Activated naive CD8-positive, alpha-beta T cell (primary cell): ENCODE data around the gene NF2.
A peak's percentile ranks its signal among the peaks of the same experiment; 100 is the strongest.
"Not testable (repeated sequence)": the region's sequence is repeated elsewhere in the genome, so short reads cannot be mapped to it uniquely, and the experiment has no call there.

ENCODE experiments used
- H3K27ac Mint-ChIP-seq: one replicate; pipeline ENCODE4 v1.8.0; 2021; ENCODE audit warnings: mixed read lengths
- H3K27me3 Mint-ChIP-seq: one replicate; pipeline ENCODE4 v1.8.0; 2021; ENCODE audit warnings: mixed read lengths
- H3K36me3 Mint-ChIP-seq: one replicate; pipeline ENCODE4 v1.8.0; 2021; ENCODE audit warnings: mixed read lengths
- H3K4me1 Mint-ChIP-seq: one replicate; pipeline ENCODE4 v1.8.0; 2021; ENCODE audit warnings: low read depth, mixed read lengths
- H3K4me3 Mint-ChIP-seq: one replicate; pipeline ENCODE4 v1.8.0; 2021; ENCODE audit warnings: mild to moderate bottlenecking, mixed read lengths
- H3K9me3 Mint-ChIP-seq: one replicate; pipeline ENCODE4 v1.8.0; 2021; ENCODE audit warnings: low read depth, mixed read lengths

NF2 gene

DNA sequence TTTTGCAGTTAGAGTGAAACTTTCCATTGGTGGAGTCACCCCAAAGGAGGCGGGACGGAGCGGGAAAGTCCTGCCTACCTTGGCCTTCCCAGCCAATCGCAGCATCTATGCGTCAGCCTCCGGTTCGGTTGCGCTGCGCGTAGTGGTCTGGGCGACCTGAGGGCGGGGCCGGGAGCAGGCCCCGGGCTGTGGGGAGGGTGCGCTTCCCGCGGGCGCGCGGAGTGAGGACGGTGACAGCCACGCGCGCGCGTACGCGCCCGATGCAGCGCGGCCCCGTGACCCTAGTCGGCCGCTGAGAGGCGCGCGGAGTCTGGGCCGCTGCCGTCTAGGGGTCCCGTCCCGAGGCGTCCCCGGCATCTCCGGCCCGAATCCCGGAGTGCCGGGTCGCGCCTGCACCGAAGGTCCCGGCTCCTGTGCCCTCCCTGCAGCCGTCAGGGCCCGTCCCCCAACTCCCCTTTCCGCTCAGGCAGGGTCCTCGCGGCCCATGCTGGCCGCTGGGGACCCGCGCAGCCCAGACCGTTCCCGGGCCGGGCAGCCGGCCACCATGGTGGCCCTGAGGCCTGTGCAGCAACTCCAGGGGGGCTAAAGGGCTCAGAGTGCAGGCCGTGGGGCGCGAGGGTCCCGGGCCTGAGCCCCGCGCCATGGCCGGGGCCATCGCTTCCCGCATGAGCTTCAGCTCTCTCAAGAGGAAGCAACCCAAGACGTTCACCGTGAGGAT is at the start of gene NF2:
TSS of gene NF2 (plus strand) at position 276 of the 718 bp plus-strand sequence. CDS start at position 642, 366 bp downstream.
- no peaks in the 10 kb centered on the region for H3K27me3 Mint-ChIP-seq
- H3K9me3 Mint-ChIP-seq = no peaks in the 10 kb centered on the region
- H3K27ac Mint-ChIP-seq = peak within 1 kb of the TSS; percentile 96
- H3K4me1 Mint-ChIP-seq = peaks cover 29% of the 10 kb centered on the region
- peaks cover 2% of the 10 kb centered on the region for H3K36me3 Mint-ChIP-seq
- H3K4me3 Mint-ChIP-seq = peak within 1 kb of the TSS; percentile 95

DNA sequence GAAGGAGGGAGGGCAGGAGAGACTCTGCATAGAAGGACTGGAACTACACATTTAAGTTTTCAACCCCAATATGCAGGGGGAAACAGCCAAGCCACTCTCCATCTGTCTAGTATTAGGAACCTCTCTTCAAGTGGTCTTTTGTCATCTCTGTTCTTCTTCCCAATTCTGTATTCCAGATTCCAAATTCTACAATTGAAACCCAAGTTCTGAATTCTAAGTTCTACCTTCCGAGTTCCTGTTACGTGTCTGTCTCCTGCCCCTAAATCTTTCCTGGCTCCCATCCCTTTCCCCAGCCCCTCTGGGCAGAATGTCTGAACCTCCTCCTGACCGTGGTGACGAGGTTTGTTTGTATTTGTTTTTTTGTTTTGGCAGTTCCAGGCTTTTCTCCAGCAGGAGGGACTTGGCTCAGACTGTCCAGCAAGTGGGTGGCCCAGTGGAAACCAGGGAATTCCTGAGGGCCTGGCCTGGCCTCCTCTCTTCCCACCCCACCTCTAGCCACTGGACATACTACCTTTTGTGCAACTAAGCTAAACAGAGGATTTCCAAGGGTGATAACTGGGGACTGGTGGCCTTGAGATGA is 48.3 kb upstream of the NF2 start:
- Mint-ChIP-seq H3K27ac (peak overlapping the region; percentile 99), H3K4me1 (peaks cover 19% of the 10 kb centered on the region), H3K4me3 (peak overlapping the region; percentile 95), H3K36me3 (peaks cover 5% of the 10 kb centered on the region), H3K27me3 (no peaks in the 10 kb centered on the region), H3K9me3 (no peaks in the 10 kb centered on the region)

DNA sequence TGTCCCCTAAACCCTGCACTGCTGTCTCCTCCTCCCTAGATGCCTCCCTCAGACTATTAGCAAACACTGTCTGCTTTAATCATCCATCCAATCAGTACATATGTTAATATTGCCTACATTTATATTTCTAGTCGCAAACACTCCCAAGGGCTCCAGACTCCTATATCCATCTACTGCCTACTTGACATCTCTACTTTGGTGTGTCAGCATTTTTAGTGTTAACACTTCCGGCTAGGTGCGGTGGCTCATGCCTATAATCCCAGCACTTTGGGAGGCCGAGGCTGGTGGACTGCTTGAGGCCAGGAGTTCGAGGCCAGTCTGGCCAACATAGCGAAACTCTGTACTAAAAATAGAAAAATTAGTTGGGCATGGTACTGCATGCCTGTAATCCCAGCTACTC is 44.4 kb upstream of the NF2 start:
- Mint-ChIP-seq H3K9me3 (no peaks in the 10 kb centered on the region), H3K27me3 (no peaks in the 10 kb centered on the region), H3K4me1 (peaks cover 2% of the 10 kb centered on the region), H3K27ac (no peak overlapping the region), H3K4me3 (no peak overlapping the region), H3K36me3 (peaks cover 5% of the 10 kb centered on the region)

DNA sequence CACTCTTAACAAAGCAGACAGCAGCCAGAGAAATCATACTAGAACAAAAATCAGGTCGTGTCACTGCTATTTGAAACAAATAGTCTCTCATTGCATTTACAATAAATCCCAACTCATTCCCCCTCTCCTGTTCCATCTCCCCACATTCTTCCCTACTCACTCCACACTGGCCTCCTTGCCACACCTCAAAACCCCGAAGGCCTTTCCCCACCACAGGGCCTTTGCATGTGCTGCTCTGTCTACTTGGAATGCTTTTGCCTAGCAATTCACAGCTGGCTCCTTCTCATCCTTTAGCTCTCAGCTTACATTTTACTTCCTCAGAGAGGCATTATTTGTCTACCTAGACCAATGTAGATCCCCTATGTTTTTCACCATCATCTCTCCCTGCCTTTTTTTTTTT is 43.6 kb upstream of the NF2 start:
- Mint-ChIP-seq H3K4me3 (no peak overlapping the region), H3K9me3 (no peaks in the 10 kb centered on the region), H3K36me3 (peaks cover 5% of the 10 kb centered on the region), H3K27ac (no peak overlapping the region), H3K27me3 (no peaks in the 10 kb centered on the region), H3K4me1 (no peaks in the 10 kb centered on the region)

DNA sequence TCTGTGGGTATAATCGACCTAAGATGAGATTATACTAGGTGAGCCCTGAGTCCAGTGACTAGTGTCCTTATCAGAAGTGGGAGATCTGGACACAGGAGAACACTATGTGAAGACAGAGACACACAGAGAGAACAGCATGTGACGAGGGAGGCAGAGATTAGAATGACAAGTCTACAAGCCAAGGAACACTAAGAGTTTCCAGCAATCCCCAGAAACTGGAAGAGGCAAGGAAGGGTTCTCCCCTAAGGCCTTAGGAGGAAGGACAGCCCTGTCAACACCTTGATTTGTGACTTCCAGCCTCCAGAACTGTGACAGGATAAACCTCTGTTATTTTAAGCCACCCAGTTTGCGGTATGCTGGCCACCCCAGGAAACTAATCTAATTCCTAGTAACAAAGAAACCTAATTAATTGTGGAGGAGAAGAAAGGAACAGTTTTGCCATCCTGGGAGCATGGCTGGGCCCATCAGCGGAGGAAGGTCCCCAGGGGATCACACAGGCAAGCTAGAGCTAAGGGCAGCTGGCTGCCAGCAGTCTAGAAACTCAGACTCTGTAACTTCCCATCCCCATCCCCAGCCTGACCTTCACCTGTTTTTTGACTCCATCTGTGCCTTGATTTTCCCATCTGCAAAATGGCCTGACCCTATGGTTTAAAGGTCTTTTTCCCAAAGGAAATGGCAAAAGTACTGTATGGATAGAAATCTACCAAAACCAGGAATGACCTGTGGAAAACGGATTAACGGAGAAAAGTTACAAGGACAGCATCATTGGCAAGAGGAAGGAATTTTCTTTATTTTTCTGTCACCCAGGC is 39.6 kb upstream of the NF2 start:
- Mint-ChIP-seq H3K4me1 (no peaks in the 10 kb centered on the region), H3K9me3 (no peaks in the 10 kb centered on the region), H3K36me3 (peaks cover 3% of the 10 kb centered on the region), H3K27ac (no peak overlapping the region), H3K4me3 (no peak overlapping the region), H3K27me3 (no peaks in the 10 kb centered on the region)

DNA sequence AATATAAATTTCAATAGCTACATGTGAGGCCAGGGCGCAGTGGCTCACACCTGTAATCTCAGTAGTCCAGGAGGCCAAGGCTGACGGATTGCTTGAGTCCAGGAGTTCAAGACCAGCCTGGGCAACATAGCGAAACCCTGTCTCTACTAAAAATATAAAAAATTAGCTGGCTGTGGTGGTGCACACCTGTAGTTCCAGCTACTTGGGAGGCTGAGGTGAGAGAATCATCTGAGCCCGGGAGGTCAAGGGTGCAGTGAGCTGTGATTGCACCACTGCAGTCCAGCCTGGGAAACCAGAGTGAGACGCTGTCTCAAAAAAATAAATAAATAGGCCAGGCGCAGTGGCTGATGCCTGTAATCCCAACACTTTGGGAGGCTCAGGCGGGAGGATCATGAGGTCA is 36.9 kb upstream of the NF2 start:
- H3K4me3 Mint-ChIP-seq, H3K27ac Mint-ChIP-seq, H3K36me3 Mint-ChIP-seq, H3K9me3 Mint-ChIP-seq, H3K27me3 Mint-ChIP-seq, H3K4me1 Mint-ChIP-seq: not testable (repeated sequence)

DNA sequence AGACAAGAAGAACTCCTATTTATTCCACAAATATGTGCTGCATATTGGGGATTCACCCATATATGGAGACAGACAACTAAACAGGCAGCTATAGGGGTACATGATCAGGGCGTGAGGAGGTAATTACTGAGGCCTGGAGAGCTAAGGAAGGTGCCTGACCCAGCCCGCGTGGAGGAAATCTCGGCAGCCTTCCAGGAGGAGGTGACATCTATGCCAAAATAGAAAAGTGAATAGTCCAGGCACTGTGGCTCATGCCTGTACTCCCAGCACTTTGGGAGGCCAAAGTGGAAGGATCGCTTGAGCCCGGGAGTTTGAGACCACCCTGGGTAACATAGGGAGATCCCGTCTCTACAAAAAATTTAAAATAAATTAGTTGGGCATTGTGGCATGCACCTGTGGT is 36.1 kb upstream of the NF2 start:
- no peaks in the 10 kb centered on the region for H3K27me3 Mint-ChIP-seq
- H3K36me3 Mint-ChIP-seq = no peaks in the 10 kb centered on the region
- no peaks in the 10 kb centered on the region for H3K9me3 Mint-ChIP-seq
- no peaks in the 10 kb centered on the region for H3K4me1 Mint-ChIP-seq
- H3K27ac Mint-ChIP-seq = no peak overlapping the region
- H3K4me3 Mint-ChIP-seq = no peak overlapping the region

DNA sequence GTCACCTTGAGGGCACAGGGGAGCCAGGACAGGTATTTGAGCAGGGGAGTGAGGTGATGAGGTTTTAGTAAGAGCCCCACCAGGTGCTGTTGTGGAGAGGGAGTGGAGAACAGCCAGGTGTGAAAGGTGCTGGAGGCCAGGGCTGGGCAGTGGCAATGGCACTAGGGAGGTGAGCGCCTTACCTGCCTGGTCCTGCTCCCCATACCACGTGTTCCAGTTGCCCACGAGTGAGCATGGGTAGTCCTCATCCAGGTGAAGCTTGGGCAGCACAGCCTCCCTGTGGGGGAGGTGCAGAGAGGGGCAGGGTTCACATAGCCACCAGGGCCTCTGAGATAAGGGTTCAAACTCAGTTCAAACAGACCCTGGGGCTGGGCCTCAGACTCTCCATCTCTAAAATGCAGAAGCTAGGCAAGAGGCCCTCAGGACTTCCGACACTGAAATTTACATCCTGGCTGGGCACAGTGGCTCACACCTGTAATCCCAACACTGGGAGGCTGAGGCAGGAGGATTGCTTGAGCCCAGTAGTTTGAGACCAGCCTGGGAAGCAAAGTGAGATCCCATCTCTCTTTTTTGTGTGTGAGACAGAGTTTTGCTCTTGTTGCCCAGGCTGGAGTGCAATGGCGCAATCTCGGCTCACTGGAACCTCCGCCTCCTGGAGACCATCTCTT is 34.3 kb upstream of the NF2 start:
- no peaks in the 10 kb centered on the region for H3K9me3 Mint-ChIP-seq
- H3K4me1 Mint-ChIP-seq = no peaks in the 10 kb centered on the region
- H3K4me3 Mint-ChIP-seq = no peak overlapping the region
- no peak overlapping the region for H3K27ac Mint-ChIP-seq
- no peaks in the 10 kb centered on the region for H3K27me3 Mint-ChIP-seq
- H3K36me3 Mint-ChIP-seq = no peaks in the 10 kb centered on the region

DNA sequence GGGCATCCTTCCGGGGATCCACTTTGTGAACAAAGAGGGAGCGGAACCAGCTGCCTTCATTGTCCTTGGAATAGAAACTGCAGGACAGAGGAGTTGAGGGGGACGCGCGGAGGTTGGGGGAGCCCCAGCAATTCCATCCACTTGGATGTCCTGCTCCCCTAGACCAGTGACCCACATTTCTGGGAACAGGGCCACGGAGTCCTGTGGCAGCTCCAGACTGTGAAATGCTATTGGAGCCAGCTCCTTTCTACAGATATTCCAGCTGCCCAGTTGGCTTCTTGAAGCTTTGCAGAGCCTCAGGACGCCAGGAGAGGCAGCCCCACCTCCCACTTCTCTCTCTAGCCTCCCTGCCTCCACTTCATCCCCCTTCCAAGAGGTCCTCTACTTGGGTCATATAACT is 33.0 kb upstream of the NF2 start:
- H3K27ac Mint-ChIP-seq = no peak overlapping the region
- H3K4me3 Mint-ChIP-seq = no peak overlapping the region
- H3K36me3 Mint-ChIP-seq = no peaks in the 10 kb centered on the region
- no peaks in the 10 kb centered on the region for H3K9me3 Mint-ChIP-seq
- H3K27me3 Mint-ChIP-seq = no peaks in the 10 kb centered on the region
- no peaks in the 10 kb centered on the region for H3K4me1 Mint-ChIP-seq

DNA sequence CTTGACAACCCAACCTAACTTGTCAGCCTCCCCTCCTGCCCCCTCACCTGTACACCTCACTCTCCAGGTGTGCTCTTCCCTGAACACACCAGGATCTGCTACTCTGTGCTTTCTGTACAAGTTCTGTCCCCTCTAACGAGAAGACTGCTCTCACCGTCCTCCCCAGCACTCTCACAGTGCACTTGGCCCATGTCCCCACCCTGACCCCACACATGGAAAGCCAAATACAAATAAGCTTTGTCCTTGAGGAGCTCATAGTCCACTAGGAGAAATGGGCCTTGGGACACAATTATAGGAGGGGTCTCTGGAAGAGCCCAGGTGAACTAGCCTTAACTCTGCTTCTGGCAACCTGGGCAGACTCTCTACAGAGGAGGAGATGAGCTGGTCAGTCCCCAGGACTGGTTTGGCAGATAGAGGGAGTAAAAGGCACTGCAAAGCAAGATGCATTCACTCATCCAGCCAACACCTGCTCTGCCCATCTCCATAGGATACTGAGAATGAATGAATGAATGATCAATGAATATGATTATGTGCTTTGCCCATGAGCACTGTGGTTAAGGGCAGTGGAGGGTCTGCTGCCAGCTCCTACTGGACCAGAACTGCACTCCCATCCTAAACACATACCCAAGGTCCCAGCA is 32.4 kb upstream of the NF2 start:
- no peaks in the 10 kb centered on the region for H3K36me3 Mint-ChIP-seq

DNA sequence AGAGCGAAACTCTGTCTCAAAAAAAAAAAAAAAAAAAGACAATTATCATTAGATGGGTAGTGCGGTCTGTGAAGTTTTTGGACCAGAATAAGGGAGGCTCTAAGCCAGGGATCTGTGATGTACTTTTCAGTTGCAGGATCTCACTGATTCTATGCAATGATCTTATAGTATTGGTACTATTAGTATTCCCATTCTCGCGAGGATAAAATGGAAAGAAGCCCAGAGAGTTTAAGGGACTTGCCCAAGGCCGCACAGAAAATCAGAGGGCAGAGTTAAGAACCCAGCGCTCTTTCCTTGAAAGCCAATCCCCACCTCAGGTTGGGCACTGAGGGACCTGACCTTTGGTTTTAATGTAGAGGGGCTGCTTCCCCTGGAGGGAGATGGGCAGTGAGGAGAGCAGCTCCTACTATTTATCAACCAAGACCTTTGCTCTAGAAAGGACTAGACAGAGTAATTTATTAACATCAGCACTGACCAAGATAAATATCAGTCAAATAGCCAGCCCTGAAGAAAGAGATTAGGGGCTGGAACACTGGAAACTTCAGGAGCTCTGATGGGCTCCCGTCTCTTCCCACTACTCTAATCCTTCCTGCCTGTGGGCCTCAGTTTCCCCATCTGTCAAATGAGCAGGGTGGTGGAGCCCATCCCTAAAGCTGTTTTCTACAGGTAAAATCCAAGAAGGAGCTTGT is 28.5 kb upstream of the NF2 start:
- Mint-ChIP-seq H3K27ac (no peak overlapping the region), H3K4me3 (no peak overlapping the region), H3K9me3 (no peaks in the 10 kb centered on the region), H3K36me3 (no peaks in the 10 kb centered on the region), H3K4me1 (peaks cover 3% of the 10 kb centered on the region), H3K27me3 (no peaks in the 10 kb centered on the region)

More for the DNA sequence above, 32.4 kb upstream of the NF2 start:
- H3K4me3 Mint-ChIP-seq = no peak overlapping the region
- H3K27me3 Mint-ChIP-seq = no peaks in the 10 kb centered on the region
- H3K9me3 Mint-ChIP-seq = no peaks in the 10 kb centered on the region
- no peaks in the 10 kb centered on the region for H3K4me1 Mint-ChIP-seq
- no peak overlapping the region for H3K27ac Mint-ChIP-seq

DNA sequence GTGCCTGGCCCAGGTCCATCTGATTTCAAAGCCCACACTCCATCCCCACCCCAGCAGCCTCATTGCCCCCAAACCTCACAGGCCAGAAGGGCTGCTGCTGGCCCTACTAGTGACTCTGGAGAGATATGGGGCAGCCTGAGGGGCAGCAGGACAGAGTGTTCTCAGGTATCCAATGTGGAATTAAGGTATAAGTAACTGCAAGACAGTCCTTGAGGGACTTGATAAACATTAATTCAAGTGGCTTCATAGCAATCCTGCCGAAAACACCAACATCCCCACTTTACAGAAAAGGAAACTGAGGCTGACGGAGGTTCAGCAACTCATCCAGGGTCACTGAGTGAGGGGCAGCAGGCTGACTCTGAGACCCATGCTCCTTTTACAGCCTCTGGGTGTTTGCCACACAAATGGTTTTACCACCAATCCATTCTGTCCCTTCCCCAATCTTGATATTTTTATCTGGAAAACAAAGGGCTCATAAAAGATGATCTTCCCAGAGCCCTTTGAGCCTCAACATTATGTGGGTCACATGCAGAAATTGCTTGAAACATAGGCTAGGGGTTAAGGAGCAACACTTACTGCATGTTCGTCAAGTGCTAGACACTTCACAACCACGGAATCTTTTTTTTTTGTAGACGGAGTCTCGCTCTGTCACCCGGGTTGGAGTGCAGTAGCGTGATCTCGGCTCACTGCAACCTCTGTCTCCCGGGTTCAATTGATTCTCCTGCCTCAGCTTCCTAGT is 24.8 kb upstream of the NF2 start:
- Mint-ChIP-seq H3K9me3 (no peaks in the 10 kb centered on the region), H3K4me3 (no peak overlapping the region), H3K4me1 (peaks cover 15% of the 10 kb centered on the region), H3K27ac (no peak overlapping the region), H3K36me3 (no peaks in the 10 kb centered on the region), H3K27me3 (no peaks in the 10 kb centered on the region)

DNA sequence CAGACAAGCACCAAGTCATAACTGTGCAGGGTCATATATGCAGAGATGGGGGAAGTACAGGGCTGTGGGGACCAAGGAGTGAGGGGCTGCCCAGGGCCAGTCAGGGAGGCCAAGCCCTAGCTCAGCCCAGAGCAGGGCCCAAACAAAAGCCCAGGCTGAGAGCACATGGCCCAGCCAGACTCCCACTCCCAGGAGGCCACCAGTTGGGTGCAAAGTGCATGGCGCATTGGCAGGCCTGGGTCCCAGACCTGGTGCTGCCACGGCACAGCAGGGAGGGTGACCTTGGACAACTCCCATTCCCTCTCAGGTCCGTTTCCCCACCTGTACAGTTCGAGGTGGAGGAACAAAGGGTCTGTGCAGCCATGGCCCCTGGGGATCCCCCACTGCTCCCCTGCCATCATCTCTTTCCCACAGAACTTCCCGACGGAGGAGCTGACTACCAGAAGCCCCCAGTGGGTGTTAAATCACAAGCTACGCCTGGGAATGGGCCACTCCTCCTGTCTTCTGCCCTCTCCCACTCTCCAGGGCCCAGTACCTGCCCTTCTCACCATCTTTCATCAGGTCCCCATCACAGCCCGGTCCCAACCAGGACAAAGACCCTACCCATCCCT is 23.1 kb upstream of the NF2 start:
- peaks cover 15% of the 10 kb centered on the region for H3K4me1 Mint-ChIP-seq
- no peaks in the 10 kb centered on the region for H3K27me3 Mint-ChIP-seq

More for the DNA sequence above, 23.1 kb upstream of the NF2 start:
- no peaks in the 10 kb centered on the region for H3K36me3 Mint-ChIP-seq
- peak overlapping the region; percentile 88 for H3K27ac Mint-ChIP-seq
- H3K9me3 Mint-ChIP-seq = no peaks in the 10 kb centered on the region
- H3K4me3 Mint-ChIP-seq = peak overlapping the region; percentile 92
